ENCODE results near the gene UFL1.

GRCh38 chr6:96545882-96546281 lies 24.3 kb downstream of the UFL1 start:
- TF ChIP-seq NFRKB (IDR thresholded peaks at IDR 0.05): no peak
- no peak for TF ChIP-seq SP1 (IDR thresholded peaks at IDR 0.05)
- TF ChIP-seq SUZ12 (IDR thresholded peaks at IDR 0.05): no peak
- TF ChIP-seq HDGF (IDR thresholded peaks at IDR 0.05; ENCODE audit: borderline replicate concordance): no peak
- no peak for TF ChIP-seq ELF4 (IDR thresholded peaks at IDR 0.05)
- TF ChIP-seq FOXK2 (IDR thresholded peaks at IDR 0.05): no peak
- TF ChIP-seq FOXM1 (IDR thresholded peaks at IDR 0.05; ENCODE audit: borderline replicate concordance): no peak
- no peak for TF ChIP-seq BHLHE40 (IDR thresholded peaks at IDR 0.05; ENCODE audit: borderline replicate concordance)
